Keratinocyte (primary cell): Measurements from ENCODE around the gene S100A1. TPM values are rescaled to one million over a fixed set of nuclear protein-coding genes. Genes with fewer than 3 reads are reported as not detected.
"Not testable (repeated sequence)": the region's sequence is repeated elsewhere in the genome, so short reads cannot be mapped to it uniquely, and the experiment has no call there.

Experiments
- DNase-seq: peaks from one replicate; pipeline ENCODE4 v3.0.0-alpha.2; 2011; ENCODE audit warnings: low read depth, missing footprints, low spot score
- FAIRE-seq: peaks from 2 replicates; lab custom pipeline; 2011; peaks lifted over from hg19 to GRCh38; lab: Jason Lieb, UNC
- H2AFZ ChIP-seq: 2 replicates; pipeline ENCODE4 v1.6.0; 2012; ENCODE audit warnings: low read length, control low read depth, inconsistent platforms; ENCODE audit not compliant: control insufficient read depth
- H3K27ac ChIP-seq: 2 replicates; pipeline ENCODE4 v1.5.1; 2011; ENCODE audit warnings: low read length; ENCODE audit not compliant: control insufficient read depth, insufficient read depth
- H3K27me3 ChIP-seq: 3 replicates; pipeline ENCODE4 v1.6.0; 2011; ENCODE audit warnings: low read length; ENCODE audit not compliant: control insufficient read depth, insufficient read depth; ENCODE audit errors: extremely low read depth
- H3K36me3 ChIP-seq, 2 experiments: 2 replicates in 1 of 2; 3 replicates in 1 of 2; pipeline ENCODE4 v1.5.1; 2011; ENCODE audit warnings: low read length in 2 of 2, mild to moderate bottlenecking in 1 of 2; ENCODE audit not compliant: control insufficient read depth in 2 of 2, insufficient read depth in 2 of 2; ENCODE audit errors: extremely low read depth in 1 of 2
- H3K4me1 ChIP-seq: 3 replicates; pipeline ENCODE4 v1.5.1; 2011; ENCODE audit warnings: low read length; ENCODE audit not compliant: control insufficient read depth, insufficient read depth; ENCODE audit errors: extremely low read depth
- H3K4me2 ChIP-seq: 3 replicates; pipeline ENCODE4 v1.6.0; 2011; ENCODE audit warnings: low read depth, low read length; ENCODE audit not compliant: control insufficient read depth, insufficient read depth; ENCODE audit errors: extremely low read depth
- H3K4me3 ChIP-seq, 3 experiments: fragments of 200-600 bp in 1 of 3; sonication (generic) in 1 of 3; 2 replicates in 2 of 3; 3 replicates in 1 of 3; pipeline ENCODE4 v1.5.1; 2011 to 2016; ENCODE audit warnings: low read length in 3 of 3, mild to moderate bottlenecking in 3 of 3, control low read depth in 2 of 3, inconsistent platforms in 1 of 3, low read depth in 1 of 3, mixed read lengths in 1 of 3, mixed run types in 1 of 3, moderate library complexity in 1 of 3; ENCODE audit not compliant: control insufficient read depth in 2 of 3, insufficient read depth in 2 of 3; ENCODE audit errors: extremely low read depth in 1 of 3
- H3K79me2 ChIP-seq: 2 replicates; pipeline ENCODE4 v1.6.0; 2012; ENCODE audit warnings: low read length; ENCODE audit not compliant: control insufficient read depth, insufficient read depth
- H3K9ac ChIP-seq: 3 replicates; pipeline ENCODE4 v1.6.0; 2011; ENCODE audit warnings: low read length; ENCODE audit not compliant: control insufficient read depth, insufficient read depth; ENCODE audit errors: extremely low read depth
- H3K9me1 ChIP-seq: 3 replicates; pipeline ENCODE4 v1.6.0; 2011; ENCODE audit warnings: low read length; ENCODE audit not compliant: control insufficient read depth, insufficient read depth; ENCODE audit errors: extremely low read depth
- H3K9me3 ChIP-seq: 2 replicates; pipeline ENCODE4 v1.5.1; 2012; ENCODE audit warnings: low read depth, low read length; ENCODE audit not compliant: control insufficient read depth
- H4K20me1 ChIP-seq: 3 replicates; pipeline ENCODE4 v1.6.0; 2011; ENCODE audit warnings: low read length; ENCODE audit not compliant: control insufficient read depth, insufficient read depth; ENCODE audit errors: extremely low read depth
- CTCF ChIP-seq, 3 experiments: IDR thresholded peaks in 1 of 3; conservative IDR thresholded peaks in 1 of 3; optimal IDR thresholded peaks in 1 of 3; 2 replicates in 2 of 3; 3 replicates in 1 of 3; pipeline versions ENCODE3 to v1.5.1; 2011; ENCODE audit warnings: low read length in 3 of 3, mild to moderate bottlenecking in 3 of 3, moderate library complexity in 2 of 3, control low read depth in 1 of 3, inconsistent platforms in 1 of 3; ENCODE audit not compliant: insufficient read depth in 2 of 3; ENCODE audit errors: extremely low read depth in 1 of 3
- EZH2 ChIP-seq: IDR thresholded peaks from one replicate; pipeline ENCODE4 v1.6.1; 2012; ENCODE audit warnings: inconsistent platforms, mild to moderate bottlenecking, low read length, moderate library complexity
- dilution Hi-C: fragments of 300-500 bp; cut with MboI; formaldehyde crosslinking; loops from one replicate; pipeline ENCODE4 v1.7.0; 2020; ENCODE audit warnings: low sequenced_read_pairs; ENCODE audit not compliant: extremely low pct_ligation_motif_present
- polyA plus RNA-seq, 5 experiments: library from polyadenylated mRNA; depleted of rRNA in 3 of 5; stranded (reverse) in 3 of 5; stranded (forward) in 1 of 5; unstranded in 1 of 5; fragments of >200 nt; gene quantifications; 1 replicate in 1 of 5; 2 replicates in 3 of 5; 3 replicates in 1 of 5; pipeline versions ENCODE4 v1.2.1 to v1.2.3, GENCODE V29; 2011 to 2012; ENCODE audit warnings: missing spikeins in 2 of 5, low read depth in 1 of 5, low replicate concordance in 1 of 5

Gene S100A1
- polyA plus RNA-seq, 1 donor (not counting 4 experiments of a cell fraction or from before 2014, with no cell fraction given): 0.12 TPM

GRCh38 chr1:153663211-153663610 lies 35.0 kb downstream of the S100A1 start:
- no peak for DNase-seq
- Histone ChIP-seq H3K9ac (no peak overlapping the region), H3K4me3 (no peak overlapping the region), H3K4me2 (no peak overlapping the region), H3K9me3 (no peaks in the 10 kb centered on the region), H4K20me1 (no peaks in the 10 kb centered on the region), H3K79me2 (peaks cover 21% of the 10 kb centered on the region), H3K9me1 (no peaks in the 10 kb centered on the region), H3K27me3 (no peaks in the 10 kb centered on the region), H2AFZ (no peak overlapping the region), H3K36me3 (peaks cover 40 to 50% of the 10 kb centered on the region in 2 experiments), H3K27ac (no peak overlapping the region), H3K4me1 (peaks cover 2% of the 10 kb centered on the region)
- dilution Hi-C loops: no loop called here
- FAIRE-seq: no peak
- TF ChIP-seq CTCF (optimal IDR thresholded peaks at IDR 0.05 in 1 of 3, IDR thresholded peaks at IDR 0.05 in 1 of 3, conservative IDR thresholded peaks at IDR 0.05 in 1 of 3; ENCODE audit: extremely low read depth in 1 of 3, insufficient read depth in 2 of 3, low read length in 3 of 3) (no peak), EZH2 (no peak)

- Histone ChIP-seq H3K36me3 (peaks cover 32 to 63% of the 10 kb centered on the region in 2 experiments), H3K4me1 (peaks cover 10% of the 10 kb centered on the region), H3K9ac (no peak overlapping the region), H3K4me3 (no peak overlapping the region), H3K4me2 (no peak overlapping the region), H3K9me1 (no peaks in the 10 kb centered on the region), H3K9me3 (no peaks in the 10 kb centered on the region), H2AFZ (no peak overlapping the region), H4K20me1 (no peaks in the 10 kb centered on the region), H3K79me2 (peaks cover 34% of the 10 kb centered on the region), H3K27ac (no peak overlapping the region), H3K27me3 (no peaks in the 10 kb centered on the region)
- DNase-seq (no peak), FAIRE-seq (no peak)
- TF ChIP-seq CTCF (optimal IDR thresholded peaks at IDR 0.05 in 1 of 3, IDR thresholded peaks at IDR 0.05 in 1 of 3, conservative IDR thresholded peaks at IDR 0.05 in 1 of 3; ENCODE audit: extremely low read depth in 1 of 3, insufficient read depth in 2 of 3, low read length in 3 of 3) (no peak), EZH2 (no peak)
- dilution Hi-C loops: no loop called here
Measured at GRCh38 chr1:153667439-153667838, 39.2 kb downstream of the S100A1 start.

GRCh38 chr1:153668672-153669071 lies 40.4 kb downstream of the S100A1 start:
- H3K27me3 ChIP-seq, H3K4me2 ChIP-seq, H2AFZ ChIP-seq, dilution Hi-C loops, H3K4me3 ChIP-seq, H3K9ac ChIP-seq, FAIRE-seq, H3K9me1 ChIP-seq, H3K27ac ChIP-seq, H3K9me3 ChIP-seq, DNase-seq, H4K20me1 ChIP-seq: not testable (repeated sequence)
- H3K4me1 ChIP-seq: peaks cover 10% of the 10 kb centered on the region
- H3K36me3 ChIP-seq: peaks cover 29 to 53% of the 10 kb centered on the region in 2 experiments
- peaks cover 34% of the 10 kb centered on the region for H3K79me2 ChIP-seq
